ENCODE results near the gene ANKRD11. TPM values are rescaled to one million over a fixed set of nuclear protein-coding genes. Genes with fewer than 3 reads are reported as not detected.
"Not testable (repeated sequence)": the region's sequence is repeated elsewhere in the genome, so short reads cannot be mapped to it uniquely, and the experiment has no call there.

ANKRD11 gene
- total RNA-seq, 2 donors from 2014 or later, result 197 to 251 TPM

DNA sequence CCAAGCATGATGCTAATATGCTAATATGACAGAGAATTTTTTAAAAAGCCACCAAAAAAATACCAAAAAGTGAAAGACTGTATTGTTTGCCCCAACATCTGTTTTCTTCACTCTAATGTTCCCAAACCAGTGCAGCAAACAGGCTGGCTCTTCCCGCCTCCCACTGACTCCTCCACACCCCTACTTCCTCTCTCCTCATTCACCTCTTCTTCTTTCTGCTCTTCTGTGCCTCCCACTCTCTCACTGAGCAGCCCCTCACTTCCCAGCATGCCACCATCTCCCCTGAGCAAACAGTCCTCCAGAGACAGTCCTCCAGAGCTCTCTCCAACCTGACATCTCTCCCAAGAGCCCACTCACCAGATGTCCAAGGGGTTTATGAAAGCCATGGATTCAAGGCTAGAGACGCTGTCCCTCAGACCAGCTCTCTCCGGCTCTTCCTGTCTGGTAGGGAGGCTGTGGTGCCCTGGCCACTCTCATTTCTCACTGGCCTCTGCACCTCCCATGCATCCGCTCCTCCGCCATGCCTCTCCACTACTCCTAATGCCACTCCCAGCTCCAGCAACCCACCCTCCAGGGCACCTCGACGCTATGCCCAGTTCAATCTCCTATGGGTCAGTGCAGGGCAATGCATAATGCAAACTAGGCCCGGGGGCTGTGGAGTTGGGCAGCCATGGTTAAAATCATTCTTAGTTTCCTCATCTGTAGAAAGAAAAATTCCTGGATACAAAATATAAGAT, 52.9 kb downstream of the ANKRD11 start:
- ATAC-seq, result no peak
- Mint-ChIP-seq H3K4me1 (peaks cover 75% of the 10 kb centered on the region), H3K27me3 (no peaks in the 10 kb centered on the region), H3K27ac (peak overlapping the region; percentile 91), H3K4me3 (peak overlapping the region; percentile 77), H3K36me3 (ENCODE audit: low read depth) (peaks cover 3% of the 10 kb centered on the region)
- no peak for DNase-seq
- H3K9me3 ChIP-seq (ENCODE audit: control insufficient read depth, low read length, poor library complexity, severe bottlenecking), result no peaks in the 10 kb centered on the region

DNA sequence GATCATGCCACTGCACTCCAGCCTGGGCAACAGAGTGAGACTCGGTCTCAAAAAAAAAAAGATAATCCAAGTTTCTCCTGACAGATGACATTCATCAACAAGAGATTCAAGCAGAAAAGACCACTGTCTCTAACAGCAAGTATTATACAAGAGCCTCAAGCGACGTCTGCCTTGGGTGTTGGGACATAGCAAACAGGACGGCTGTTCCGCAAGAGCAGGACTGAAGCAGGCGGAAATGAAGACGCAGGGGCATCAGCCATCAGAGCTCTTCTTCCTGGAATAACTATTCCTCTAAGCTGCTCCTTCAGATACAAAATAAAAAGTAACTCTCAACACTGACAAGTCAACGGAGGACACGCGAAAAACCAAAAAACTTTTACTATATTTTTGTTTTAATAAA, 54.0 kb downstream of the ANKRD11 start:
- ATAC-seq (no peak), DNase-seq (no peak)
- H3K27me3 Mint-ChIP-seq, result no peaks in the 10 kb centered on the region
- no peaks in the 10 kb centered on the region for H3K9me3 ChIP-seq (ENCODE audit: control insufficient read depth, low read length, poor library complexity, severe bottlenecking)
- H3K27ac Mint-ChIP-seq, result no peak overlapping the region
- peaks cover 67% of the 10 kb centered on the region for H3K4me1 Mint-ChIP-seq
- H3K36me3 Mint-ChIP-seq (ENCODE audit: low read depth), result peaks cover 3% of the 10 kb centered on the region
- H3K4me3 Mint-ChIP-seq, result no peak overlapping the region

DNA sequence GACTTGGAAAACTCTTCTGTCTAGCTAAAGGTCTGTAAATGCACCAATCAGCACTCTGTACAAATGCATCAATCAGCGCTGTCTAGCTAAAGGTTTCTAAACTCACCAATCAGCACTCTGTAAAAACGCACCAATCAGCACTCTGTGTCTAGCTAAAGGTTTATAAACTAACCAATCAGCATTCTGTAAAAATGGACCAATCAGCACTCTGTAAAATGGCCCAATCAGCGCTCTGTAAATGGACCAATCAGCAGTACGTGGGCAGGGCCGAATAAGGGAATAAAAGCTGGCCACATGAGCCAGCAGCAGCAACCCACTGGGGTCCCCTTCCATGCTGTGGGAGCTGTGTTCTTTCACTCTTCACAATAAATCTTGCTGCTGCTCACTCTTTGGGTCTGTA, 55.3 kb downstream of the ANKRD11 start:
- not testable (repeated sequence) for H3K36me3 Mint-ChIP-seq (ENCODE audit: low read depth); DNase-seq; H3K27me3 Mint-ChIP-seq; H3K9me3 ChIP-seq (ENCODE audit: control insufficient read depth, low read length, poor library complexity, severe bottlenecking); ATAC-seq
- H3K27ac Mint-ChIP-seq, result peak overlapping the region; percentile 78
- peaks cover 55% of the 10 kb centered on the region for H3K4me1 Mint-ChIP-seq
- H3K4me3 Mint-ChIP-seq, result peak overlapping the region; percentile 65

- peaks cover 50% of the 10 kb centered on the region for H3K4me1 Mint-ChIP-seq
- ATAC-seq (no peak), DNase-seq (no peak)
- peaks cover 3% of the 10 kb centered on the region for H3K36me3 Mint-ChIP-seq (ENCODE audit: low read depth)
- no peaks in the 10 kb centered on the region for H3K27me3 Mint-ChIP-seq
- no peak overlapping the region for H3K4me3 Mint-ChIP-seq
- peak overlapping the region; percentile 27 for H3K27ac Mint-ChIP-seq
- H3K9me3 ChIP-seq (ENCODE audit: control insufficient read depth, low read length, poor library complexity, severe bottlenecking), result no peaks in the 10 kb centered on the region
These were observed 55.9 kb downstream of the ANKRD11 start for GRCh38 chr16:89434490-89434889.

DNA sequence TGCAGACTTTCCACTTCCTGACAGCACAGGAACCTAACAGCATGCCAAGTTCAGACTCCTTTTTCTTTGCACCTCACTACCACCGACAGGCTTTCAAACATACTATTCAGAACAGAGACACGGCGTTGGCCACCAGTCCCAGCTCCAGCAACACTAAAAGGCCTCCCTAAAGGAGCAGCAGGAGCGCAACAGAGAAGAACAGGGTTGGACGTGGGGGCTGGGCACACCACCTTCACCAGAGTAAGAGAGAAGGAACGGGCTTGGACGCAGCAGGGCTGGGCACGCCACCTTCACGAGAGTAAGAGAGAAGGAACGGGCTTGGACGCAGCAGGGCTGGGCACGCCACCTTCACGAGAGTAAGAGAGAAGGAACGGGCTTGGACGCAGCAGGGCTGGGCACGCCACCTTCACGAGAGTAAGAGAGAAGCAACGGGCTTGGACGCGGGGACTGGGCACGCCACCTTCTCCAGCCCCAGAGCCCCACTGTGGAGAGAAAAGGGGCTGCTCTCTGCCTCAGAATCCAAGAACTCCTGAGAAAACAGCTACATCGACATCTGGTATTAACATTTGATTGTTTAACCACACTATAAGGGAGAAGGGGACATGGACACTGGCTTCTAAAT, 56.9 kb downstream of the ANKRD11 start:
- H3K9me3 ChIP-seq (ENCODE audit: control insufficient read depth, low read length, poor library complexity, severe bottlenecking); DNase-seq; H3K4me3 Mint-ChIP-seq; ATAC-seq; H3K27me3 Mint-ChIP-seq; H3K27ac Mint-ChIP-seq; H3K36me3 Mint-ChIP-seq (ENCODE audit: low read depth): not testable (repeated sequence)
- H3K4me1 Mint-ChIP-seq, result peaks cover 41% of the 10 kb centered on the region

GRCh38 chr16:89431630-89432029, 58.7 kb downstream of the ANKRD11 start:
- H3K27me3 Mint-ChIP-seq, result no peaks in the 10 kb centered on the region
- no peak overlapping the region for H3K4me3 Mint-ChIP-seq
- no peak for ATAC-seq
- DNase-seq, result no peak
- H3K27ac Mint-ChIP-seq, result no peak overlapping the region
- peaks cover 32% of the 10 kb centered on the region for H3K4me1 Mint-ChIP-seq
- H3K36me3 Mint-ChIP-seq (ENCODE audit: low read depth), result peaks cover 3% of the 10 kb centered on the region
- H3K9me3 ChIP-seq (ENCODE audit: control insufficient read depth, low read length, poor library complexity, severe bottlenecking), result no peaks in the 10 kb centered on the region

DNA sequence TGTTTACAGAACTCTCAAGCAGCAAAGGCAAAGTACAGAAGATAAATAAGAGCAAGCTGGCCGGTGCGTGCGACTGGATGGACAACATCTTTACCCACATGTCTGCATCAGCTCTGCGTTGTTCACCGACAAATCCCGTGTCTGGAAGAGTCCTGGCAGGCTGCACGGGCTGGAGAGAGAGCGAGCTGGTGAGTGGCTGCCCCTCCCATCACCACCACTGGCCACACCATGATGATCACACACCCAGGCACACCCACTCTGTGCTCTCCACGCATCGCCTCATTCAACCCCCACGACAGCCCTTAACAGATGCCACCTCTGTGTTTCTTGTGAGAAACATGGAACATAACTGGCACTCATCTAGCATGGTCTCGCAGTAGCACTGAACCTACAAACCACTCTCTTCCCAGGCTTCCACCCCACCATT, 59.2 kb downstream of the ANKRD11 start:
- Mint-ChIP-seq H3K27ac (no peak overlapping the region), H3K36me3 (ENCODE audit: low read depth) (peaks cover 3% of the 10 kb centered on the region), H3K27me3 (no peaks in the 10 kb centered on the region), H3K4me1 (peaks cover 34% of the 10 kb centered on the region), H3K4me3 (no peak overlapping the region)
- ATAC-seq (no peak), DNase-seq (no peak)
- H3K9me3 ChIP-seq (ENCODE audit: control insufficient read depth, low read length, poor library complexity, severe bottlenecking), result no peaks in the 10 kb centered on the region

- no peak for ATAC-seq
- H3K9me3 ChIP-seq (ENCODE audit: control insufficient read depth, low read length, poor library complexity, severe bottlenecking), result no peaks in the 10 kb centered on the region
- Mint-ChIP-seq H3K36me3 (ENCODE audit: low read depth) (peaks cover 3% of the 10 kb centered on the region), H3K27me3 (no peaks in the 10 kb centered on the region), H3K4me1 (peaks cover 32% of the 10 kb centered on the region), H3K27ac (no peak overlapping the region), H3K4me3 (peak overlapping the region; percentile 25)
- DNase-seq, result no peak
These were observed 59.8 kb downstream of the ANKRD11 start for GRCh38 chr16:89430436-89431157.

GRCh38 chr16:89428605-89429004, 61.8 kb downstream of the ANKRD11 start:
- H3K4me3 Mint-ChIP-seq; H3K27ac Mint-ChIP-seq; H3K9me3 ChIP-seq (ENCODE audit: control insufficient read depth, low read length, poor library complexity, severe bottlenecking); ATAC-seq; H3K27me3 Mint-ChIP-seq; DNase-seq; H3K36me3 Mint-ChIP-seq (ENCODE audit: low read depth): not testable (repeated sequence)
- H3K4me1 Mint-ChIP-seq, result peaks cover 31% of the 10 kb centered on the region

DNA sequence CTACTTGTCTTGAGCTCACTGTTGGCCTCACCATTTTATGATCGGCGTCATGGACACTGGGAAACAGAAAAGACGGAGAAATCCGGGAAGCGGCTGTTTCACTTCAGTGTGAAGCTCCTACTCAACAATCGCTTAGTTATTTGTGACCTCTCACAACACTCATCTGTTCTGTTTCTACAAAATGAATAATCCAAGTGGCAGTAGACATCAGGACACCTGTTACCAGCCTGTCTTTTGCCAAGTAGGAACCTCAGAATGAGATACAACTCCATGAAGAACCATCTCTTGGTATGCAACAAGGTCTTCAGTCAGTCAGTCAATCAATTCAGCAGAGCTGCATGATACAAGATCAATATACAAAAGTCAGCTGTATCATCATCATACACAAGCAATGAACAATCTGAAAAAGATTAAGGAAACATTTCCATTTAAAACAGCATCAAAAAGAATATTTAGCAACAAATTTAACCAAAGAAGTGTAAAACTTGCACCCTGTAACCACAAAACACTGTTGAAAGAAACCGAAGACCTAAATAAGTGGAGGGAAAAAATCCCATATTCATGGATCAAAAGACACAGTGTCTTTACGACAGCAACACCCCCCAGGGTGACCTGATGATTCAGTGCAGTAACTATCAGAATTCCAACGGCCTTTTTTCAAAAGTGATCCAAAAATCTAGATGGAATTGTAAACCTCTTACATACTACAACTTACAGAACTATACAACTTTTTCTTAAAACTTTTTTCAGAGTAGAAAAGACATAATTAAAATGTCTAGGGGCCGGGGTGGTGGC, 63.4 kb downstream of the ANKRD11 start:
- no peak for ATAC-seq
- Mint-ChIP-seq H3K4me3 (peak overlapping the region; percentile 57), H3K36me3 (ENCODE audit: low read depth) (peaks cover 3% of the 10 kb centered on the region), H3K27me3 (no peaks in the 10 kb centered on the region), H3K4me1 (peaks cover 43% of the 10 kb centered on the region), H3K27ac (peak overlapping the region; percentile 61)
- DNase-seq, result no peak
- H3K9me3 ChIP-seq (ENCODE audit: control insufficient read depth, low read length, poor library complexity, severe bottlenecking), result no peaks in the 10 kb centered on the region

DNA sequence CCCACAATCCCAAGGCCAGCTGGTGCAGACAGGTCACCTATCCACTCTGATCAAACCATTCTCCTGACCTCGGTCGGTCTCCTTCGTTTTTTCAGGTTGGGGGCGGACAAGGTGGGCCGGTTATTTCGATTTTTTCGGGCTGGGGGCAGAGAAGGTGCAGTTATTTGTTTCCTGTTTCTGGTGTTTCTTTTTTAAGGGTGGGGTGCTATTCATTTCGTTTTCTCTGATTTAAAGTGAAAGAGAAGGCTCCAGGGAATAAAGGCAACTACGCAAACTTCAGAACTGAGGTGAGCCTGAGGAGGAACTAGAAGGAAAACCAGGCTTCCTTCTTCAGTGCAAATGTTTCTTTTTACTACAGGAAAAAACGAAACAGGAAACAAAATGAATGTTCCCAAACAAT, 64.8 kb downstream of the ANKRD11 start:
- ATAC-seq, result no peak
- peaks cover 3% of the 10 kb centered on the region for H3K36me3 Mint-ChIP-seq (ENCODE audit: low read depth)

DNA sequence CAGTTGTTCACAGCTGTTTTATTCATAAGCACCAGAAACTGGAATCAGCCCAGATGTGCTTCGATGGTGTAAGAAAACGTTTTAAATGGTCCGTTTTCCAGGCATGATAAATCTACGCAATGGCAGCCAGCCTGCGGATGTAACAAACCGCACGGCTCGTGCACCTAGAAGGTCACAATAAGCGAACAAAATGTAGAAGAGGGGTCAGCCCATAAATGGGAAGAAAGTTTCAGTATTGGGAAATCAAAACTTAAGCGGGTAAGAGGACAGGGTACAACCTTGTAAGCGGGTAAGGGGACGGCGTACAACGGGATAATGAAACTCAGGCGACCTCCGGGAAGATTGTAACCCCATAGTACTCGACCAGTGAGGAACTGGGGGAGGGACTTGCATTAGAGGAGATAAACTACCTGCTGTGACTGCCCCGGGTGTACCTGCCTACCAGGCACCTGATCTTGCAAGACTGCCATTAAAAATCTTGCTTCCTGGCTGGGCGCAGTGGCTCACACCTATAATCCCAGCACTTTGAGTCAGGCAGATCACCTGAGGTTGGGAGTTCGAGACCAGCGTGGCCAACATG, 66.6 kb downstream of the ANKRD11 start:
- H3K9me3 ChIP-seq (ENCODE audit: control insufficient read depth, low read length, poor library complexity, severe bottlenecking), result no peaks in the 10 kb centered on the region
- DNase-seq (no peak), ATAC-seq (no peak)
- H3K36me3 Mint-ChIP-seq (ENCODE audit: low read depth), result peaks cover 3% of the 10 kb centered on the region
- H3K4me1 Mint-ChIP-seq, result peaks cover 50% of the 10 kb centered on the region
- H3K4me3 Mint-ChIP-seq, result peak overlapping the region; percentile 84
- H3K27ac Mint-ChIP-seq, result peak overlapping the region; percentile 92
- H3K27me3 Mint-ChIP-seq, result no peaks in the 10 kb centered on the region

More for the DNA sequence above, 64.8 kb downstream of the ANKRD11 start:
- H3K4me3 Mint-ChIP-seq, result peak overlapping the region; percentile 50
- peaks cover 47% of the 10 kb centered on the region for H3K4me1 Mint-ChIP-seq
- no peak for DNase-seq
- H3K9me3 ChIP-seq (ENCODE audit: control insufficient read depth, low read length, poor library complexity, severe bottlenecking), result no peaks in the 10 kb centered on the region
- H3K27me3 Mint-ChIP-seq, result no peaks in the 10 kb centered on the region
- H3K27ac Mint-ChIP-seq, result peak overlapping the region; percentile 61
